NOMO-1 treated with DMSO at 0.1 percent for 48 hours (cell line): ENCODE results near the gene RYR2.
"Not testable (repeated sequence)": the region's sequence is repeated elsewhere in the genome, so short reads cannot be mapped to it uniquely, and the experiment has no call there.

Source experiments
- DNase-seq: peaks from one replicate; lab custom pipeline; 2025; ENCODE audit not compliant: unreplicated experiment; lab: John Stamatoyannopoulos, UW

RYR2 gene

GRCh38 chr1:237763751-237764150 is 721.8 kb downstream of the RYR2 start:
- no peak for DNase-seq

- DNase-seq = no peak
These were observed 727.9 kb downstream of the RYR2 start for GRCh38 chr1:237769916-237770315.

GRCh38 chr1:237772009-237772408 is 730.0 kb downstream of the RYR2 start:
- no peak for DNase-seq

GRCh38 chr1:237774246-237774645 is 732.3 kb downstream of the RYR2 start:
- DNase-seq = no peak

GRCh38 chr1:237779356-237779755 is 737.4 kb downstream of the RYR2 start:
- no peak for DNase-seq

- DNase-seq = no peak
These were observed 744.2 kb downstream of the RYR2 start for GRCh38 chr1:237786066-237786719.

- DNase-seq = no peak
These were observed 746.1 kb downstream of the RYR2 start for GRCh38 chr1:237788069-237788468.

GRCh38 chr1:237789619-237790018 is 747.6 kb downstream of the RYR2 start:
- DNase-seq = no peak

GRCh38 chr1:237791592-237791991 is 749.6 kb downstream of the RYR2 start:
- no peak for DNase-seq

- DNase-seq = no peak
These were observed 750.2 kb downstream of the RYR2 start for GRCh38 chr1:237792149-237792548.

- no peak for DNase-seq
These were observed 750.7 kb downstream of the RYR2 start for GRCh38 chr1:237792726-237793125.

- DNase-seq = no peak
These were observed 752.1 kb downstream of the RYR2 start for GRCh38 chr1:237794071-237794470.

- no peak for DNase-seq
These were observed 753.6 kb downstream of the RYR2 start for GRCh38 chr1:237795558-237795957.

GRCh38 chr1:237799762-237800474 is 757.9 kb downstream of the RYR2 start:
- DNase-seq = peak; percentile 24

- DNase-seq = no peak
These were observed 762.5 kb downstream of the RYR2 start for GRCh38 chr1:237804516-237804915.

- DNase-seq = no peak
These were observed 767.1 kb downstream of the RYR2 start for GRCh38 chr1:237809099-237809498.

GRCh38 chr1:237811633-237812032 is 769.6 kb downstream of the RYR2 start:
- no peak for DNase-seq

GRCh38 chr1:237812061-237812460 is 770.1 kb downstream of the RYR2 start:
- DNase-seq = no peak

- peak; percentile 2 for DNase-seq
These were observed 772.4 kb downstream of the RYR2 start for GRCh38 chr1:237814319-237814924.

- no peak for DNase-seq
These were observed 775.3 kb downstream of the RYR2 start for GRCh38 chr1:237817277-237817676.

GRCh38 chr1:237820634-237821033 is 778.6 kb downstream of the RYR2 start:
- not testable (repeated sequence) for DNase-seq

- DNase-seq = no peak
These were observed 790.9 kb downstream of the RYR2 start for GRCh38 chr1:237832858-237833257.
